SK-N-SH treated with all-trans-retinoic acid at 6 μM for 48 hours (cell line): ENCODE measurements around the gene PARD3B.

Source experiments
- ARNTL ChIP-seq: fragments of 450-650 bp; formaldehyde crosslinking; IDR thresholded peaks from 2 replicates; pipeline ENCODE4 v1.5.0; 2020; ENCODE audit warnings: low read depth, mild to moderate bottlenecking, moderate library complexity, borderline replicate concordance
- BACH2 ChIP-seq: fragments of 250-450 bp; sonication (Bioruptor Pico); IDR thresholded peaks from 2 replicates; pipeline ENCODE4 v1.9.0; 2021; ENCODE audit warnings: mild to moderate bottlenecking, borderline replicate concordance
- CSRNP3 ChIP-seq: fragments of 250-450 bp; sonication (Bioruptor Pico); IDR thresholded peaks from 2 replicates; pipeline ENCODE4 v1.5.1; 2021; ENCODE audit warnings: mild to moderate bottlenecking, moderate library complexity
- OSR1 ChIP-seq: fragments of 250-450 bp; sonication (Bioruptor Pico); IDR thresholded peaks from 2 replicates; pipeline ENCODE4 v1.8.0; 2022; ENCODE audit warnings: moderate library complexity, mild to moderate bottlenecking, inconsistent platforms
- PATZ1 ChIP-seq: fragments of 250-450 bp; sonication (Bioruptor Pico); IDR thresholded peaks from 2 replicates; pipeline ENCODE4 v1.8.0; 2020; ENCODE audit warnings: mild to moderate bottlenecking, moderate library complexity, borderline replicate concordance
- POU6F1 ChIP-seq: fragments of 250-450 bp; sonication (Bioruptor Pico); IDR thresholded peaks from 2 replicates; pipeline ENCODE4 v1.8.0; 2021; ENCODE audit warnings: low read depth, mild to moderate bottlenecking, moderate library complexity, borderline replicate concordance
- TCF4 ChIP-seq: fragments of 250-450 bp; sonication (Bioruptor Pico); IDR thresholded peaks from 2 replicates; pipeline ENCODE4 v1.8.0; 2021; ENCODE audit warnings: mild to moderate bottlenecking, moderate library complexity, borderline replicate concordance

- TF ChIP-seq OSR1 (CRISPR knock-in tag), result no peak
- no peak for TF ChIP-seq BACH2 (CRISPR knock-in tag)
- no peak for TF ChIP-seq ARNTL (CRISPR knock-in tag)
- no peak for TF ChIP-seq TCF4
- TF ChIP-seq POU6F1 (CRISPR knock-in tag), result no peak
- TF ChIP-seq CSRNP3 (CRISPR knock-in tag), result no peak
- no peak for TF ChIP-seq PATZ1
Observed at GRCh38 chr2:205409411-205409810, 864.1 kb downstream of the PARD3B start.
